ENCODE measurements around the gene FFAR1.

The FFAR1 gene

DNA sequence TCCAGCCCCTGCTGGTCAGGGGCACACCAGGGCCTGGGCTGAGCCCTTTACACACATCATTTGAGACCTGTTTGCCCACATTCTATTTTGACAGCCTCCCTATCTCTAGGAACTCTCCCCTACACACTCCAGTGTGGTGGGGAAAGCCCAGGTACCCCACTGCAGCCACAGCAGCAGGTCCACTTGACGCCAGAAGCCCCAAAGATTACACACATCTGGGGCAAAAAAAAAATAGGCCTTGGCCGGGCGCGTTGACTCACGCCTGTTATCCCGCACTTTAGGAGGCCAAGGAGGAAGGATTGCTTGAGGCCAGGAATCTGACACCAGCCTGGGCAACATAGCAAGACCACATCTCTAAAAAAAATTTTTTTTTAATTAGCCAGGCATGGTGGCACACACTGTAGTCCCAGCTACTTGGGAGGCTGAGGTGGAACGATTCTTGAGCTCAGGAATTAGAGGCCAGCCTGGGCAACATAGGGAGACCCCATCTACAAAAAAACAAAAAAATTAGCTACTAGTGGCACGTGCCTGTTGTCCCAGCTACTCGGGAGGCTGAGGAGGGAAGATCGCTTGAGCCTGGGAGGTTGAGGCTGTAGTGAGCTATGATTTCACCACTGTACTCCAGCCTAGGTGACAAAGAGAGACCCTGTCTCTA, 36.8 kb upstream of the FFAR1 start:
- TF ChIP-seq, protein P1, sequence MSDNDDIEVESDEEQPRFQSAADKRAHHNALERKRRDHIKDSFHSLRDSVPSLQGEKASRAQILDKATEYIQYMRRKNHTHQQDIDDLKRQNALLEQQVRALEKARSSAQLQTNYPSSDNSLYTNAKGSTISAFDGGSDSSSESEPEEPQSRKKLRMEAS (IDR thresholded peaks at IDR 0.05) = no peak
- TF ChIP-seq REST (IDR thresholded peaks at IDR 0.05; ENCODE audit: low read depth) = no peak
- no peak for TF ChIP-seq TAF1 (IDR thresholded peaks at IDR 0.05; ENCODE audit: low read depth)
- no peak for TF ChIP-seq YY1 (IDR thresholded peaks at IDR 0.05; ENCODE audit: low read depth)
- no peak for TF ChIP-seq TEAD4 (IDR thresholded peaks at IDR 0.05)
- TF ChIP-seq, protein P2, sequence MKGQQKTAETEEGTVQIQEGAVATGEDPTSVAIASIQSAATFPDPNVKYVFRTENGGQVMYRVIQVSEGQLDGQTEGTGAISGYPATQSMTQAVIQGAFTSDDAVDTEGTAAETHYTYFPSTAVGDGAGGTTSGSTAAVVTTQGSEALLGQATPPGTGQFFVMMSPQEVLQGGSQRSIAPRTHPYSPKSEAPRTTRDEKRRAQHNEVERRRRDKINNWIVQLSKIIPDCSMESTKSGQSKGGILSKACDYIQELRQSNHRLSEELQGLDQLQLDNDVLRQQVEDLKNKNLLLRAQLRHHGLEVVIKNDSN (IDR thresholded peaks at IDR 0.05) = no peak
- no peak for TF ChIP-seq EP300 (IDR thresholded peaks at IDR 0.05; ENCODE audit: borderline replicate concordance)
- no peak for TF ChIP-seq EGR1 (IDR thresholded peaks at IDR 0.05)
- no peak for TF ChIP-seq CREB1 (IDR thresholded peaks at IDR 0.05; ENCODE audit: low read depth)
- no peak for TF ChIP-seq TCF12 (IDR thresholded peaks at IDR 0.05; ENCODE audit: low read depth)
- no peak for TF ChIP-seq FOXM1 (IDR thresholded peaks at IDR 0.05; ENCODE audit: borderline replicate concordance, low read depth)
- no peak for TF ChIP-seq NFIC (IDR thresholded peaks at IDR 0.05)

- TF ChIP-seq, protein P2 (IDR thresholded peaks at IDR 0.05) = no peak
- TF ChIP-seq RAD21 (IDR thresholded peaks at IDR 0.05; ENCODE audit: low read depth) = no peak
Observed at GRCh38 chr19:35311901-35312665, 35.6 kb upstream of the FFAR1 start.

- TF ChIP-seq, protein P1 (IDR thresholded peaks at IDR 0.05) = no peak
- TF ChIP-seq ZBTB7A (IDR thresholded peaks at IDR 0.05; ENCODE audit: low read depth) = no peak
- no peak for TF ChIP-seq YY1 (IDR thresholded peaks at IDR 0.05; ENCODE audit: low read depth)
- TF ChIP-seq CREB1 (IDR thresholded peaks at IDR 0.05; ENCODE audit: low read depth) = no peak
- TF ChIP-seq, protein P2 (IDR thresholded peaks at IDR 0.05) = no peak
- TF ChIP-seq TEAD4 (IDR thresholded peaks at IDR 0.05) = no peak
- no peak for TF ChIP-seq REST (IDR thresholded peaks at IDR 0.05; ENCODE audit: low read depth)
- TF ChIP-seq NFIC (IDR thresholded peaks at IDR 0.05) = no peak
- TF ChIP-seq RAD21 (IDR thresholded peaks at IDR 0.05; ENCODE audit: low read depth) = no peak
- TF ChIP-seq TCF12 (IDR thresholded peaks at IDR 0.05; ENCODE audit: low read depth) = no peak
- no peak for TF ChIP-seq FOXM1 (IDR thresholded peaks at IDR 0.05; ENCODE audit: borderline replicate concordance, low read depth)
- TF ChIP-seq EGR1 (IDR thresholded peaks at IDR 0.05) = no peak
- no peak for TF ChIP-seq CEBPB (IDR thresholded peaks at IDR 0.05)
- TF ChIP-seq EP300 (IDR thresholded peaks at IDR 0.05; ENCODE audit: borderline replicate concordance) = no peak
- no peak for TF ChIP-seq TAF1 (IDR thresholded peaks at IDR 0.05; ENCODE audit: low read depth)
Observed at GRCh38 chr19:35313587-35313986, 34.1 kb upstream of the FFAR1 start.

DNA sequence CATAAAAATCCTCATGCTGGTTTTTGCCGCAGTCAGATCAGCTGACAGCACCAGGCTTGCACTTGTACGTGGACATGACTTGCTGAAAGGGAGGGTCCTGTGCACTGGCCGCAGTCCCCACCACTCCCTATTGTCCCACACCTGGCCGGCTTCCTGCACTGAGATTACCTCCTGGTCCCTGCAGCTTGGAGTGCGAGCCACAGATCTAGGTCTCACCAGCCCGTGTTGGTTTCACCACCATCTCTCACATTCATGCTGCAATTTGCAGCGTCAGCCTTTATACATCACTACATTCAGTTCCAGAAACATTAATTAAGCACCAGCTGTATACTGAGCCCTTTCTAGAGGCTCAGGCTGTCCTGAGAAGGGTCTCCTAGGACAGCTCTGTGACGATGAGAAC, 33.7 kb upstream of the FFAR1 start:
- no peak for TF ChIP-seq CREB1 (IDR thresholded peaks at IDR 0.05; ENCODE audit: low read depth)
- no peak for TF ChIP-seq EGR1 (IDR thresholded peaks at IDR 0.05)
- TF ChIP-seq, protein P2 (IDR thresholded peaks at IDR 0.05) = no peak
- TF ChIP-seq REST (IDR thresholded peaks at IDR 0.05; ENCODE audit: low read depth) = no peak
- no peak for TF ChIP-seq TEAD4 (IDR thresholded peaks at IDR 0.05)
- TF ChIP-seq TAF1 (IDR thresholded peaks at IDR 0.05; ENCODE audit: low read depth) = no peak
- no peak for TF ChIP-seq YY1 (IDR thresholded peaks at IDR 0.05; ENCODE audit: low read depth)
- TF ChIP-seq RAD21 (IDR thresholded peaks at IDR 0.05; ENCODE audit: low read depth) = no peak
- TF ChIP-seq ZBTB7A (IDR thresholded peaks at IDR 0.05; ENCODE audit: low read depth) = no peak
- TF ChIP-seq, protein P1 (IDR thresholded peaks at IDR 0.05) = no peak
- TF ChIP-seq EP300 (IDR thresholded peaks at IDR 0.05; ENCODE audit: borderline replicate concordance) = no peak
- no peak for TF ChIP-seq FOXM1 (IDR thresholded peaks at IDR 0.05; ENCODE audit: borderline replicate concordance, low read depth)
- no peak for TF ChIP-seq NFIC (IDR thresholded peaks at IDR 0.05)

Data from Ishikawa (cell line).